NCI-H2196 (cell line): ENCODE results near the gene EIF2B1.
"Not testable (repeated sequence)": the region's sequence is repeated elsewhere in the genome, so short reads cannot be mapped to it uniquely, and the experiment has no call there.

ENCODE experiments used
- DNase-seq: peaks from one replicate; lab custom pipeline; 2025; ENCODE audit not compliant: unreplicated experiment; lab: John Stamatoyannopoulos, UW

Gene EIF2B1

GRCh38 chr12:123621101-123621500 lies 12.4 kb downstream of the EIF2B1 start:
- DNase-seq: no peak

GRCh38 chr12:123617580-123617979 lies 15.9 kb downstream of the EIF2B1 start:
- DNase-seq: no peak

GRCh38 chr12:123617144-123617543 lies 16.3 kb downstream of the EIF2B1 start:
- DNase-seq: no peak

- DNase-seq: no peak
Measured at GRCh38 chr12:123614531-123614930, 19.0 kb downstream of the EIF2B1 start.

GRCh38 chr12:123614110-123614509 lies 19.4 kb downstream of the EIF2B1 start:
- DNase-seq: no peak

GRCh38 chr12:123608182-123608581 lies 25.3 kb downstream of the EIF2B1 start:
- no peak for DNase-seq

GRCh38 chr12:123607756-123608155 lies 25.7 kb downstream of the EIF2B1 start:
- no peak for DNase-seq

- DNase-seq: not testable (repeated sequence)
Measured at GRCh38 chr12:123603495-123603894, 30.0 kb downstream of the EIF2B1 start.

- DNase-seq: no peak
Measured at GRCh38 chr12:123602651-123603195, 30.8 kb downstream of the EIF2B1 start.

- DNase-seq: peak; percentile 92
Measured at GRCh38 chr12:123601602-123602489, 31.6 kb downstream of the EIF2B1 start, which contains the start of gene DDX55. DDX55 (plus strand) TSS chr12:123602099; CDS start chr12:123602149, 50 bp downstream.

- DNase-seq: no peak
Measured at GRCh38 chr12:123599721-123600120, 33.8 kb downstream of the EIF2B1 start.

- DNase-seq: no peak
Measured at GRCh38 chr12:123599310-123599709, 34.2 kb downstream of the EIF2B1 start.

GRCh38 chr12:123598522-123598921 lies 35.0 kb downstream of the EIF2B1 start:
- DNase-seq: no peak

- no peak for DNase-seq
Measured at GRCh38 chr12:123597100-123597499, 36.4 kb downstream of the EIF2B1 start.

GRCh38 chr12:123595729-123596128 lies 37.8 kb downstream of the EIF2B1 start:
- DNase-seq: no peak

- no peak for DNase-seq
Measured at GRCh38 chr12:123591702-123592481, 41.6 kb downstream of the EIF2B1 start.

GRCh38 chr12:123580772-123581171 lies 52.7 kb downstream of the EIF2B1 start:
- no peak for DNase-seq

- DNase-seq: not testable (repeated sequence)
Measured at GRCh38 chr12:123578829-123579228, 54.7 kb downstream of the EIF2B1 start.

GRCh38 chr12:123578243-123578642 lies 55.2 kb downstream of the EIF2B1 start:
- no peak for DNase-seq

- DNase-seq: no peak
Measured at GRCh38 chr12:123576611-123577010, 56.9 kb downstream of the EIF2B1 start.

- DNase-seq: no peak
Measured at GRCh38 chr12:123573870-123574269, 59.6 kb downstream of the EIF2B1 start.

- DNase-seq: no peak
Measured at GRCh38 chr12:123572391-123572790, 61.1 kb downstream of the EIF2B1 start.
